ENCODE results near the gene SLC35G1. TPM values are rescaled to one million over a fixed set of nuclear protein-coding genes. Genes with fewer than 3 reads are reported as not detected.

The SLC35G1 gene
- total RNA-seq, 1 experiment from 2014 or later, result 9.4 TPM

- H3K9me3 ChIP-seq (ENCODE audit: control insufficient read depth in 1 of 2, insufficient read depth in 1 of 2, low read depth in 1 of 2, low read length in 2 of 2), result no peaks in the 10 kb centered on the region
- H3K4me2 ChIP-seq (ENCODE audit: low read length), result no peak overlapping the region
- H3K9ac ChIP-seq (ENCODE audit: low read length), result no peak overlapping the region
- TF ChIP-seq ZNF274 (IDR thresholded peaks at IDR 0.05; ENCODE audit: low read depth, low read length), result no peak
- TF ChIP-seq FOSL1 (IDR thresholded peaks at IDR 0.05; ENCODE audit: low read depth), result no peak
- TF ChIP-seq EGR1 (IDR thresholded peaks at IDR 0.05; ENCODE audit: low read depth), result no peak
- TF ChIP-seq ELF1 (IDR thresholded peaks at IDR 0.05; ENCODE audit: borderline replicate concordance, low read depth), result no peak
- no peak for TF ChIP-seq POLR2AphosphoS5 (IDR thresholded peaks at IDR 0.05; ENCODE audit: low read depth, low read length)
- TF ChIP-seq CTCF (IDR thresholded peaks at IDR 0.05 in 2 of 3, conservative IDR thresholded peaks at IDR 0.05 in 1 of 3; ENCODE audit: borderline replicate concordance in 1 of 3, insufficient read depth in 1 of 3, low read depth in 2 of 3, low read length in 2 of 3), result no peak
- TF ChIP-seq EZH2phosphoT487 (IDR thresholded peaks at IDR 0.05; ENCODE audit: borderline replicate concordance), result no peak
- TF ChIP-seq YY1 (IDR thresholded peaks at IDR 0.05; ENCODE audit: extremely low read depth, insufficient replicate concordance, low read depth, low read length), result no peak
- no peak for TF ChIP-seq RAD21 (IDR thresholded peaks at IDR 0.05; ENCODE audit: low read depth)
- no peak for TF ChIP-seq SRF (IDR thresholded peaks at IDR 0.05; ENCODE audit: low read depth)
- no peak for TF ChIP-seq CBX3 (IDR thresholded peaks at IDR 0.05; ENCODE audit: low read depth)
- TF ChIP-seq ATF3 (IDR thresholded peaks at IDR 0.05), result no peak
- no peak for TF ChIP-seq ZBTB33 (IDR thresholded peaks at IDR 0.05; ENCODE audit: extremely low read depth, insufficient replicate concordance, low read length)
- no peak for TF ChIP-seq REST (IDR thresholded peaks at IDR 0.05; ENCODE audit: low read depth)
- TF ChIP-seq SIN3A (IDR thresholded peaks at IDR 0.05; ENCODE audit: low read depth), result no peak
- TF ChIP-seq JUND (IDR thresholded peaks at IDR 0.05), result no peak
- no peak for TF ChIP-seq SP1 (IDR thresholded peaks at IDR 0.05; ENCODE audit: low read depth)
- H3K36me3 ChIP-seq (ENCODE audit: control insufficient read depth in 1 of 2, insufficient read depth in 2 of 2, low read length in 2 of 2), result no peaks in the 10 kb centered on the region
- no peaks in the 10 kb centered on the region for H3K9me2 ChIP-seq (ENCODE audit: insufficient read depth)
- CTCF ChIA-PET, result interaction anchor here (0.8 to 1.7 kb wide), 2 partner anchors 26 to 31 kb away, joined by 3 to 6 read pairs; no protein-coding TSS in a partner anchor
- ATAC-seq (no peak), DNase-seq (ENCODE audit: low read depth, low spot score) (no peak)
- POLR2A ChIA-PET, result no interaction called here
- intact Hi-C loops (cut with micrococcal nuclease), result no loop called here
- H3K27ac ChIP-seq (ENCODE audit: low read depth, low read length), result no peak overlapping the region
- no peaks in the 10 kb centered on the region for H3K27me3 ChIP-seq (ENCODE audit: insufficient read depth, low read length)
- RAD21 ChIA-PET (ENCODE audit: low non-redundant PET in 1 of 2, low total read pairs in 2 of 2, uncharacterized antibody in 2 of 2, unreplicated experiment in 2 of 2), result no interaction called here
- H3K4me3 ChIP-seq (replicated peaks in 1 of 2; ENCODE audit: low read depth in 1 of 2, low read length in 2 of 2), result no peak overlapping the region
- no peaks in the 10 kb centered on the region for H3K4me1 ChIP-seq (ENCODE audit: control insufficient read depth in 1 of 2, insufficient read depth in 2 of 2, low read length in 2 of 2)
- no peak overlapping the region for H2AFZ ChIP-seq (ENCODE audit: low read depth, low read length, poor library complexity, severe bottlenecking)
- no TSS peak for BruUV-seq (replicated peaks)
- no peaks in the 10 kb centered on the region for H3K79me2 ChIP-seq (ENCODE audit: insufficient read depth, low read length)
- H4K20me1 ChIP-seq (ENCODE audit: insufficient read depth), result no peaks in the 10 kb centered on the region
These were observed 53.7 kb downstream of the SLC35G1 start for GRCh38 chr10:93947524-93947923.
